Lower lobe of right lung (tissue), 2 donors: ENCODE results near the gene DLGAP4. TPM values are rescaled to one million over a fixed set of nuclear protein-coding genes. Genes with fewer than 3 reads are reported as not detected.

Experiments used
- ATAC-seq, 2 donors: fragments of 200-7000 bp; cut with Tn5 transposase; one replicate each; pipeline ENCODE4 v1.9.1; 2020 to 2022; ENCODE audit warnings: mild to moderate bottlenecking in 2 of 2, moderate library complexity in 2 of 2
- DNase-seq: peaks from one replicate; pipeline ENCODE4 v3.0.0-alpha.2; 2020
- H3K27ac ChIP-seq: fragments of 200-600 bp; one replicate; pipeline ENCODE4 v1.8.0; 2022
- H3K27me3 ChIP-seq: fragments of 200-600 bp; one replicate; pipeline ENCODE4 v1.8.0; 2022; ENCODE audit warnings: low read depth
- H3K36me3 ChIP-seq: fragments of 200-600 bp; one replicate; pipeline ENCODE4 v1.8.0; 2022; ENCODE audit warnings: mild to moderate bottlenecking
- H3K4me1 ChIP-seq: fragments of 200-600 bp; one replicate; pipeline ENCODE4 v1.8.0; 2022
- H3K4me3 ChIP-seq: fragments of 200-600 bp; one replicate; pipeline ENCODE4 v1.8.0; 2022; ENCODE audit warnings: mild to moderate bottlenecking
- H3K9me3 ChIP-seq: fragments of 200-600 bp; one replicate; pipeline ENCODE4 v1.8.0; 2022
- CTCF ChIP-seq: fragments of 200-600 bp; IDR thresholded peaks from one replicate; pipeline ENCODE4 v1.8.0; 2022; ENCODE audit warnings: antibody characterized with exemption, mild to moderate bottlenecking
- intact Hi-C: fragments of 100-400 bp; cut with DNase I; formaldehyde crosslinking; loops from one replicate; pipeline ENCODE4 v1.11.0; 2022
- total RNA-seq: library from RNA; stranded (reverse); fragmentation: NEBNext Ultra II Directional; extraction: Animal tissue kit (Norgen Biotek cat#: 25700); gene quantifications from one replicate; pipeline ENCODE4 v1.2.1, GENCODE V29; 2021
- donor health status: DM: no; HTN: yes; CAD: no; lungs with severe emphysema.

The DLGAP4 gene
- total RNA-seq, 1 donor from 2014 or later, result 59.3 TPM

GRCh38 chr20:36312724-36313441 lies 6.7 kb downstream of the DLGAP4 start:
- Histone ChIP-seq H3K27me3 (peaks cover 45% of the 10 kb centered on the region), H3K9me3 (no peaks in the 10 kb centered on the region), H3K27ac (no peak overlapping the region), H3K4me3 (no peak overlapping the region), H3K36me3 (no peaks in the 10 kb centered on the region), H3K4me1 (no peaks in the 10 kb centered on the region)
- no peak for ATAC-seq
- DNase-seq, result no peak
- TF ChIP-seq CTCF, result no peak
- intact Hi-C loops, result no loop called here

GRCh38 chr20:36313476-36313875 lies 7.3 kb downstream of the DLGAP4 start:
- no peaks in the 10 kb centered on the region for H3K36me3 ChIP-seq
- no peak for TF ChIP-seq CTCF
- ATAC-seq, result no peak
- intact Hi-C loops, result no loop called here
- no peaks in the 10 kb centered on the region for H3K4me1 ChIP-seq
- no peak overlapping the region for H3K27ac ChIP-seq
- no peak for DNase-seq
- no peaks in the 10 kb centered on the region for H3K9me3 ChIP-seq
- no peak overlapping the region for H3K4me3 ChIP-seq
- peaks cover 39% of the 10 kb centered on the region for H3K27me3 ChIP-seq

- ATAC-seq, result no peak
- Histone ChIP-seq H3K4me1 (no peaks in the 10 kb centered on the region), H3K4me3 (no peak overlapping the region), H3K27me3 (peaks cover 36% of the 10 kb centered on the region), H3K27ac (no peak overlapping the region), H3K9me3 (no peaks in the 10 kb centered on the region), H3K36me3 (no peaks in the 10 kb centered on the region)
- intact Hi-C loops, result no loop called here
- no peak for DNase-seq
- no peak for TF ChIP-seq CTCF
Observed at GRCh38 chr20:36313926-36314325, 7.8 kb downstream of the DLGAP4 start.

- Histone ChIP-seq H3K27ac (no peak overlapping the region), H3K36me3 (no peaks in the 10 kb centered on the region), H3K4me3 (no peak overlapping the region), H3K4me1 (no peaks in the 10 kb centered on the region), H3K27me3 (peaks cover 26% of the 10 kb centered on the region), H3K9me3 (no peaks in the 10 kb centered on the region)
- ATAC-seq (no peak), DNase-seq (no peak)
- no peak for TF ChIP-seq CTCF
- intact Hi-C loops, result no loop called here
Observed at GRCh38 chr20:36314734-36315544, 8.8 kb downstream of the DLGAP4 start.

- Histone ChIP-seq H3K27ac (no peak overlapping the region), H3K27me3 (peaks cover 26% of the 10 kb centered on the region), H3K4me1 (no peaks in the 10 kb centered on the region), H3K36me3 (no peaks in the 10 kb centered on the region), H3K4me3 (no peak overlapping the region), H3K9me3 (no peaks in the 10 kb centered on the region)
- no peak for ATAC-seq
- peak; percentile 30 for DNase-seq
- no peak for TF ChIP-seq CTCF
- intact Hi-C loops, result no loop called here
Observed at GRCh38 chr20:36315545-36316351, 9.6 kb downstream of the DLGAP4 start.
